AG09309 (cell line): ENCODE data around the gene CFAP251.
"Not testable (repeated sequence)": the region's sequence is repeated elsewhere in the genome, so short reads cannot be mapped to it uniquely, and the experiment has no call there.

Source experiments
- DNase-seq: peaks from one replicate; pipeline ENCODE4 v3.0.0-alpha.2; 2010; ENCODE audit warnings: low read depth
- H3K4me3 ChIP-seq: 2 replicates; pipeline ENCODE4 v1.5.1; 2011; ENCODE audit warnings: mild to moderate bottlenecking, low read depth, low read length, moderate library complexity; ENCODE audit not compliant: control insufficient read depth
- TF ChIP-seq, protein P1 (sequence below): IDR thresholded peaks from 2 replicates; pipeline ENCODE4 v1.5.1; 2011; ENCODE audit warnings: mild to moderate bottlenecking, low read depth, low read length, inconsistent platforms; ENCODE audit not compliant: insufficient read depth, control insufficient read depth; ENCODE audit errors: missing control alignments

CFAP251 gene, protein sequence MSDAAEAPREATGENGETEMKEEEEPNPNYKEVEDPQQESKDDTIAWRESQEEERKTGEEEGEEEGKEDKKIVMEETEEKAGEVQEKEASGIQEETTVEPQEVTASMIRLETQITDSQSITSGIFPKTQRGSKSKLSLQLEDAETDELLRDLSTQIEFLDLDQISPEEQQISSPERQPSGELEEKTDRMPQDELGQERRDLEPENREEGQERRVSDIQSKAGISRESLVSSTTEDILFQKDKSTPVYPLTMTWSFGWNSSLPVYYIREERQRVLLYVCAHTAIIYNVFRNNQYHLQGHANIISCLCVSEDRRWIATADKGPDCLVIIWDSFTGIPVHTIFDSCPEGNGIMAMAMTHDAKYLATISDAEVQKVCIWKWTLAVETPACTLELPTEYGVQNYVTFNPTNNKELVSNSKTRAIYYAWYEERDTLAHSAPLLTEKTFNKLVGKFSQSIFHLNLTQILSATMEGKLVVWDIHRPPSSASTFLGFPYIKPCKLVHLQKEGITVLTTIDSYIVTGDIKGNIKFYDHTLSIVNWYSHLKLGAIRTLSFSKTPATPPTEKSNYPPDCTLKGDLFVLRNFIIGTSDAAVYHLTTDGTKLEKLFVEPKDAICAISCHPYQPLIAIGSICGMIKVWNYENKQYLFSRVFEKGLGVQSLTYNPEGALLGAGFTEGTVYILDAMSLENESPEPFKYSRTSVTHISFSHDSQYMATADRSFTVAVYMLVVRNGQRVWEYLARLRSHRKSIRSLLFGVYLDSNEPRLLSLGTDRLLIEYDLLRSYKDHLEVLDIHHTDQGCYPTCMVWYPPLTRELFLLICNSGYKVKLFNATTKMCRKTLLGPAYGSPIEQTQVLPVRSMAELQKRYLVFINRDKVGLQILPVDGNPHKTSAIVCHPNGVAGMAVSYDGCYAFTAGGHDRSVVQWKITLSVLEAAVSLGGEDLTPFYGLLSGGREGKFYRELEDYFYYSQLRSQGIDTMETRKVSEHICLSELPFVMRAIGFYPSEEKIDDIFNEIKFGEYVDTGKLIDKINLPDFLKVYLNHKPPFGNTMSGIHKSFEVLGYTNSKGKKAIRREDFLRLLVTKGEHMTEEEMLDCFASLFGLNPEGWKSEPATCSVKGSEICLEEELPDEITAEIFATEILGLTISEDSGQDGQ

DNA sequence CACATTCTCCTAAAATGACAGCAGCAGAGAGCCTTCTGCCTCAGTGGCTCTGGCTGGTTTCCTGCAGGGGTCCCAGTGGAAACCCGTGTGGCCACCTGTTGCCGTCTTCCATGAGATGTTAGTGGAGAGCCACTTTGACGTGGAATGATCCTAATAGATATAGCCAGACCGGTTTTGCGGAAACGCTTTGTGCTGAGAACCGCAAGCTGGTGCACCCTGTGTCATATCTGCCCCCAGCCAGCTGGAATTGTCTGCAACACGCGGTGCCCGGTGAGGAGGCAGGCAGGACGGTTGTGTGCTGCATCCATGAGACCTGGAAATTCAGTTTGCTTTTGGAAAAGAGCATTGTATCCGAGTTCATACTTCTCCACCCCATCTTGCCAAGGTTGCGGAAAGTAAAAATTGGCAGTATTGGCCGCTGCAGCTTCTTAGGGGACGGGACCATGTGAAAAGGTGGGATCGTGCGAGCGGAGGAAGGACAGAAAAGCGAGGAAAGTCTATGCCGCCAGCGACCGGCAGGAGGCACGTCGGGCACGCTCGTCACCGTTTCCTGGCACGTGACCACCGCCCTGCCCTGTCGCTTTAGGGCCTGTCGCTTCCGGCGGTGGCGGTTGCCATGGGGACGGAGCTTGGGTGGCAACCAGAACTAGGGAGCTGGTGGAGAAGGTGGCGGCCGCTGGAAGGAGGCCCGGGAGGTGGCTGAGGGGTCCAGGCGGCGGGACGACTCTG lies at the start of gene CFAP251:
Gene CFAP251 (plus strand): TSS at position 643 of the 729 bp plus-strand sequence. CDS start 2,714 bp downstream, outside the sequence.
- TF ChIP-seq, protein P1, sequence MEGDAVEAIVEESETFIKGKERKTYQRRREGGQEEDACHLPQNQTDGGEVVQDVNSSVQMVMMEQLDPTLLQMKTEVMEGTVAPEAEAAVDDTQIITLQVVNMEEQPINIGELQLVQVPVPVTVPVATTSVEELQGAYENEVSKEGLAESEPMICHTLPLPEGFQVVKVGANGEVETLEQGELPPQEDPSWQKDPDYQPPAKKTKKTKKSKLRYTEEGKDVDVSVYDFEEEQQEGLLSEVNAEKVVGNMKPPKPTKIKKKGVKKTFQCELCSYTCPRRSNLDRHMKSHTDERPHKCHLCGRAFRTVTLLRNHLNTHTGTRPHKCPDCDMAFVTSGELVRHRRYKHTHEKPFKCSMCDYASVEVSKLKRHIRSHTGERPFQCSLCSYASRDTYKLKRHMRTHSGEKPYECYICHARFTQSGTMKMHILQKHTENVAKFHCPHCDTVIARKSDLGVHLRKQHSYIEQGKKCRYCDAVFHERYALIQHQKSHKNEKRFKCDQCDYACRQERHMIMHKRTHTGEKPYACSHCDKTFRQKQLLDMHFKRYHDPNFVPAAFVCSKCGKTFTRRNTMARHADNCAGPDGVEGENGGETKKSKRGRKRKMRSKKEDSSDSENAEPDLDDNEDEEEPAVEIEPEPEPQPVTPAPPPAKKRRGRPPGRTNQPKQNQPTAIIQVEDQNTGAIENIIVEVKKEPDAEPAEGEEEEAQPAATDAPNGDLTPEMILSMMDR, result peak; percentile 32
- no peak within 1 kb of the TSS for H3K4me3 ChIP-seq
- DNase-seq, result no peak

DNA sequence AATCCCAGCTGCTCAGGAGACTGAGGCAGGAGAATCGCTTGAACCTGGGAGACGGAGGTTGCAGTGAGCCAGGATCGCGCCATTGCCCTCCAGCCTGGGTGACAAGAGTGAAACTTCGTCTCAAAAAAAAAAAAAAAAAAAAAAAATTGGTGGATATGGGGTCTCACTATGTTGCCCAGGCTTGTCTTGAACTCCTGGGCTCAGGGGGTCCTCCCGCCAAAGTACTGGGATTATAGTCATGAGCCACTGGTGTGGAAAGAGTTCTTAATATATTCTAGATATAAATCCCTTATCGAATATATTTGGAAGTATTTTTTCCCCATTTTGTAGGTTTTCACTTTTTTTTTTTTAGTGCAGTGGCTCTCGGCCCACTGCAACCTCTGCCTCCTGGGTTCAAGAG lies 49.2 kb upstream of the CFAP251 start:
- DNase-seq, H3K4me3 ChIP-seq: not testable (repeated sequence)

DNA sequence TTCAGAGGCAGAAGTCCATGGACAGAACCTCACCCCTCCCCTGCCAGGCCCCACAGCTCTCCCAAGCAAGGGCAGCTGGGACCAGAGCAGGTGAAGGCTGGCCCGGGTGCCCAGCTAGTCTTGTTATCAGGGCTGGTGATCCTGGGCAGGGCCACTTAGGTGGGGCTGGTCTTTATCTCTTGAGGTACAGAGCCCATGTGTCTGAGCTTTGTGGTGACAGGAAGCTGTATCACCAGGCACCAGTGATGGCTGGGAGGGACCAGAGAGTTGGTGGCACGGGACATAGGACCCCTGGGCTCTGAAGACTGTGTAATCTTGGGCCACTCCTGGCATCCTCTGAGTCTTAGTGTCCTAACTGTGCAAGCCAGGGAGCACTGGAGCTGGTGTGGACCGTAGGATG lies 46.9 kb upstream of the CFAP251 start:
- TF ChIP-seq, protein P1, result no peak
- H3K4me3 ChIP-seq, result no peak overlapping the region
- no peak for DNase-seq

DNA sequence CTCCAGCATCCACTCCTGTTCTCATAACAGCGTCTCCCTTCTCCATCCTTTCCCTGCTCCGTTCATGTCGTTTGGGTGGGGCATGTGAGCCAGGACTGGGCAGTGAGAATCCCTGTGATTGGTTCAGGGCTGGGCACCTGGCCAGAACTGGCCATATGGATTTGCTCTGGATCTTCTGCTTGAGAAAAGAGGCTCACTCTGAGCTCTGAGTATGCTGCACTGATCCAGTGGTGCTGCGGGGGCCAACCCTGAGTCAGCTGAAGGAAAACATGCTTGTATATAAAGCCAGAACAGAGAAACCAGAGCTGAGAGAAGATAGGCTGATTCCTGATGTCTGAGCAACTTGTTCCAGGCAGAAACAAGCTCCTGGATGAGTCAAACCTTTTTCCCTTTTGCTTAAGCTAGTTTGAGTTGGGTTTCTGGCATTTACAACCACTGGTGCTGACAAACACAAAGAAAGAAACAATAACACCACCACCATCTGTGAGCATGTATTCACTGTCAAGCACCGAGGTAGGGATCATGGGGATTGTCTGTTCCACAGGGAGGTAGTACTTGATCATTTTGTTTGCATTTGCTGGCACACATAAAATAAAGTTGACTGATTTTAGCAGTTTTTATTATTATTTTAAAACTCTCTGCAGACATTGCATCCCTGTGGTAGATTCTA lies 45.7 kb upstream of the CFAP251 start:
- DNase-seq, result peak; percentile 89
- H3K4me3 ChIP-seq, result no peak overlapping the region
- TF ChIP-seq, protein P1, result no peak

DNA sequence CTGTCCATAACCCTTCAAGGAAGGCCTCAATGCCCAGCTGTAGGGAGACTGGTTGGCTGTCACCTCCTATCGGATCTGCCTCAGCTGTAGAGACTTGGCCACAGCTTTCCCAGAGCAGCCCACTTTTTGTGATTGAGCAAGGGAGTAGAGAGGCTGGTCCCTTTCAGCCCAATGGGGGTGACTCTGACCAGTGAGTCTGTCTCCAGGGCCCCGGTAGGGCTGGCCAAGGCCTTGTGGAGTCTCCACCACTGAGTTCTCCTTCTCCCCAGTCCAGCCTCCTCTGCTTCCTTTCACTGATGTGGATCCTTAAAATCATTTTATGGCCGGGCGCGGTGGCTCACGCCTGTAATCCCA lies 45.2 kb upstream of the CFAP251 start:
- DNase-seq, result no peak
- H3K4me3 ChIP-seq, result no peak overlapping the region
- TF ChIP-seq, protein P1, result no peak

DNA sequence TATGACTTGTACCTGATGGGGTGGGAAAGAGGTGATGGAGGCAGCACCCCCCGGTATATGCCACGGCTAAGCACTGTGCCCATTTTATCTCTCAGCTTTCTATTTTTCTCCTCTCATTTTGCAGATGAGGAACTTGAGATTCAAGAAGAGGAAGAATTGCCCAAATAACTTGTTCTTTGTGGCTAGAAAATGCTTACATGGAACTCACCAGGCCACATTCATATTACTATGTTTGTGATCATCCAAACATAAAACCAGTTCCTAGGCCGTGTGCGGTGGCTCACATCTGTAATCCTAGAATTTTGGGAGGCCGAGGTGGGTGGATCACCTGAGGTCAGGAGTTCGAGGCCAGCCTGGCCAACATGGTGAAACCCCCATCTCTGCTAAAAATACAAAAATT lies 44.3 kb upstream of the CFAP251 start:
- no peak for DNase-seq
- no peak overlapping the region for H3K4me3 ChIP-seq
- TF ChIP-seq, protein P1, result no peak
